Thyroid gland (tissue), 4 donors: ENCODE data around the gene NOL8.

Experiments used
- POLR2A ChIP-seq, 2 donors: fragments of 450-650 bp; IDR thresholded peaks; one replicate each; pipeline ENCODE4 v1.6.1; 2017; ENCODE audit warnings: antibody characterized with exemption in 2 of 2, mild to moderate bottlenecking in 2 of 2, moderate library complexity in 1 of 2
- TF ChIP-seq, protein P1 (sequence below), 6 experiments: fragments of 200-600 bp in 3 of 6; fragments of 450-650 bp in 3 of 6; sonication (generic) in 3 of 6; IDR thresholded peaks; one replicate each; pipeline ENCODE4 v1.5.1; 2016 to 2019; ENCODE audit warnings: antibody characterized with exemption in 6 of 6, mild to moderate bottlenecking in 2 of 6, inconsistent platforms in 1 of 6, moderate library complexity in 1 of 6

DNA sequence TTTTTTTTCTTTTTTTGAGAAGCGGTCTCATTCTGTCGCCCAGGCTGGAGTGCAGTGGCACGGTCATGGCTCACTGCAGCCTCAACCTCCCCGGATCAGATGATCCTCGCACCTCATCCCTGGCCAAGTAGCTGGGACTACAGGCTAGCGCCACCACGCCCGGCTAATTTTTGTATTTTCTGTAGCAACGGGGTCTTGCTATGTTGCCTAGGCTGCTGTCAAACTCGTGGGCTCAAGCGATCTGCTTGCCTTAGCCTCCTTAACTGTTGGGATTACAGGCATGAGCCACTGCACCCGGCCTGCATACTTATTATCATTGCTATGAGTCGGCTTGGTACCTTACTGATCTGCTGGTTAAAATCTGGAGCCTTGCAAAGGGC is 30.9 kb downstream of the NOL8 start:
- TF ChIP-seq, protein P1, sequence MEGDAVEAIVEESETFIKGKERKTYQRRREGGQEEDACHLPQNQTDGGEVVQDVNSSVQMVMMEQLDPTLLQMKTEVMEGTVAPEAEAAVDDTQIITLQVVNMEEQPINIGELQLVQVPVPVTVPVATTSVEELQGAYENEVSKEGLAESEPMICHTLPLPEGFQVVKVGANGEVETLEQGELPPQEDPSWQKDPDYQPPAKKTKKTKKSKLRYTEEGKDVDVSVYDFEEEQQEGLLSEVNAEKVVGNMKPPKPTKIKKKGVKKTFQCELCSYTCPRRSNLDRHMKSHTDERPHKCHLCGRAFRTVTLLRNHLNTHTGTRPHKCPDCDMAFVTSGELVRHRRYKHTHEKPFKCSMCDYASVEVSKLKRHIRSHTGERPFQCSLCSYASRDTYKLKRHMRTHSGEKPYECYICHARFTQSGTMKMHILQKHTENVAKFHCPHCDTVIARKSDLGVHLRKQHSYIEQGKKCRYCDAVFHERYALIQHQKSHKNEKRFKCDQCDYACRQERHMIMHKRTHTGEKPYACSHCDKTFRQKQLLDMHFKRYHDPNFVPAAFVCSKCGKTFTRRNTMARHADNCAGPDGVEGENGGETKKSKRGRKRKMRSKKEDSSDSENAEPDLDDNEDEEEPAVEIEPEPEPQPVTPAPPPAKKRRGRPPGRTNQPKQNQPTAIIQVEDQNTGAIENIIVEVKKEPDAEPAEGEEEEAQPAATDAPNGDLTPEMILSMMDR (IDR thresholded peaks at IDR 0.05), result no peak
- TF ChIP-seq POLR2A (IDR thresholded peaks at IDR 0.05), result no peak
